Loucy (cell line): ENCODE results near the gene CSF3.
"Not testable (repeated sequence)": the region's sequence is repeated elsewhere in the genome, so short reads cannot be mapped to it uniquely, and the experiment has no call there.

Source experiments
- H2AFZ ChIP-seq: fragments of 200-600 bp; sonication (generic); 2 replicates; pipeline ENCODE4 v1.6.0; 2016; ENCODE audit warnings: antibody characterized with exemption, mild to moderate bottlenecking, low read length, moderate library complexity
- H3F3A ChIP-seq: fragments of 200-600 bp; 2 replicates; pipeline ENCODE4 v1.6.0; 2016; ENCODE audit warnings: antibody characterized with exemption, low read depth, mild to moderate bottlenecking
- H3K27me3 ChIP-seq: fragments of 200-600 bp; sonication (generic); 2 replicates; pipeline ENCODE4 v1.6.1; 2014; ENCODE audit warnings: low read length, mild to moderate bottlenecking; ENCODE audit not compliant: insufficient read depth, poor library complexity, severe bottlenecking
- H3K36me3 ChIP-seq: fragments of 200-600 bp; sonication (generic); 2 replicates; pipeline ENCODE4 v1.6.1; 2016; ENCODE audit warnings: low read length; ENCODE audit not compliant: insufficient read depth
- H3K4me1 ChIP-seq: fragments of 200-600 bp; sonication (generic); 2 replicates; pipeline ENCODE4 v1.5.1; 2014; ENCODE audit warnings: low read length, mild to moderate bottlenecking; ENCODE audit not compliant: insufficient read depth, poor library complexity, severe bottlenecking
- H3K4me2 ChIP-seq: fragments of 200-600 bp; sonication (generic); 2 replicates; pipeline ENCODE4 v1.6.0; 2014; ENCODE audit warnings: antibody characterized with exemption, low read length, low read depth, mild to moderate bottlenecking; ENCODE audit not compliant: poor library complexity, severe bottlenecking
- H3K4me3 ChIP-seq: fragments of 200-600 bp; sonication (generic); 2 replicates; pipeline ENCODE4 v1.5.1; 2014; ENCODE audit warnings: low read length, mild to moderate bottlenecking, mixed read lengths; ENCODE audit not compliant: poor library complexity, severe bottlenecking
- H3K79me2 ChIP-seq: fragments of 200-600 bp; sonication (generic); 2 replicates; pipeline ENCODE4 v1.6.1; 2014; ENCODE audit warnings: low read length; ENCODE audit not compliant: insufficient read depth
- H3K9ac ChIP-seq: fragments of 200-600 bp; sonication (generic); 2 replicates; pipeline ENCODE4 v1.6.0; 2014; ENCODE audit warnings: mild to moderate bottlenecking, low read depth, low read length, moderate library complexity; ENCODE audit not compliant: poor library complexity, severe bottlenecking
- H3K9me2 ChIP-seq: fragments of 200-600 bp; sonication (generic); replicated peaks from 2 replicates; pipeline ENCODE4 v1.6.1; 2016; ENCODE audit warnings: low read depth, low read length, mixed read lengths
- H3K9me3 ChIP-seq: fragments of 200-600 bp; sonication (generic); 2 replicates; pipeline ENCODE4 v1.6.1; 2014; ENCODE audit warnings: mild to moderate bottlenecking, antibody characterized with exemption, low read length, low read depth; ENCODE audit not compliant: insufficient read depth
- H4K20me1 ChIP-seq: fragments of 200-600 bp; sonication (generic); 2 replicates; pipeline ENCODE4 v1.6.0; 2014; ENCODE audit warnings: antibody characterized with exemption, low read length, mild to moderate bottlenecking; ENCODE audit not compliant: insufficient read depth, poor library complexity, severe bottlenecking
- EZH2phosphoT487 ChIP-seq: fragments of 200-600 bp; IDR thresholded peaks from 2 replicates; pipeline ENCODE4 v1.6.1; 2018; ENCODE audit warnings: antibody characterized with exemption, mild to moderate bottlenecking, moderate library complexity, borderline replicate concordance
- TF ChIP-seq, protein P1 (sequence below): fragments of 200-600 bp; sonication (generic); conservative IDR thresholded peaks from 2 replicates; pipeline ENCODE4 v1.5.1; 2014; ENCODE audit warnings: mild to moderate bottlenecking, antibody characterized with exemption, low read length

The CSF3 gene

GRCh38 chr17:40005520-40005919 is 9.7 kb upstream of the CSF3 start:
- Histone ChIP-seq H3K9ac (no peak overlapping the region), H3K9me2 (no peaks in the 10 kb centered on the region), H3K4me3 (no peak overlapping the region), H3K4me2 (no peak overlapping the region), H3F3A (no peaks in the 10 kb centered on the region), H3K79me2 (no peaks in the 10 kb centered on the region), H3K9me3 (no peaks in the 10 kb centered on the region), H3K4me1 (no peaks in the 10 kb centered on the region), H3K36me3 (no peaks in the 10 kb centered on the region), H3K27me3 (no peaks in the 10 kb centered on the region), H2AFZ (no peak overlapping the region), H4K20me1 (no peaks in the 10 kb centered on the region)
- TF ChIP-seq EZH2phosphoT487 = no peak
- TF ChIP-seq, protein P1, sequence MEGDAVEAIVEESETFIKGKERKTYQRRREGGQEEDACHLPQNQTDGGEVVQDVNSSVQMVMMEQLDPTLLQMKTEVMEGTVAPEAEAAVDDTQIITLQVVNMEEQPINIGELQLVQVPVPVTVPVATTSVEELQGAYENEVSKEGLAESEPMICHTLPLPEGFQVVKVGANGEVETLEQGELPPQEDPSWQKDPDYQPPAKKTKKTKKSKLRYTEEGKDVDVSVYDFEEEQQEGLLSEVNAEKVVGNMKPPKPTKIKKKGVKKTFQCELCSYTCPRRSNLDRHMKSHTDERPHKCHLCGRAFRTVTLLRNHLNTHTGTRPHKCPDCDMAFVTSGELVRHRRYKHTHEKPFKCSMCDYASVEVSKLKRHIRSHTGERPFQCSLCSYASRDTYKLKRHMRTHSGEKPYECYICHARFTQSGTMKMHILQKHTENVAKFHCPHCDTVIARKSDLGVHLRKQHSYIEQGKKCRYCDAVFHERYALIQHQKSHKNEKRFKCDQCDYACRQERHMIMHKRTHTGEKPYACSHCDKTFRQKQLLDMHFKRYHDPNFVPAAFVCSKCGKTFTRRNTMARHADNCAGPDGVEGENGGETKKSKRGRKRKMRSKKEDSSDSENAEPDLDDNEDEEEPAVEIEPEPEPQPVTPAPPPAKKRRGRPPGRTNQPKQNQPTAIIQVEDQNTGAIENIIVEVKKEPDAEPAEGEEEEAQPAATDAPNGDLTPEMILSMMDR = no peak

DNA sequence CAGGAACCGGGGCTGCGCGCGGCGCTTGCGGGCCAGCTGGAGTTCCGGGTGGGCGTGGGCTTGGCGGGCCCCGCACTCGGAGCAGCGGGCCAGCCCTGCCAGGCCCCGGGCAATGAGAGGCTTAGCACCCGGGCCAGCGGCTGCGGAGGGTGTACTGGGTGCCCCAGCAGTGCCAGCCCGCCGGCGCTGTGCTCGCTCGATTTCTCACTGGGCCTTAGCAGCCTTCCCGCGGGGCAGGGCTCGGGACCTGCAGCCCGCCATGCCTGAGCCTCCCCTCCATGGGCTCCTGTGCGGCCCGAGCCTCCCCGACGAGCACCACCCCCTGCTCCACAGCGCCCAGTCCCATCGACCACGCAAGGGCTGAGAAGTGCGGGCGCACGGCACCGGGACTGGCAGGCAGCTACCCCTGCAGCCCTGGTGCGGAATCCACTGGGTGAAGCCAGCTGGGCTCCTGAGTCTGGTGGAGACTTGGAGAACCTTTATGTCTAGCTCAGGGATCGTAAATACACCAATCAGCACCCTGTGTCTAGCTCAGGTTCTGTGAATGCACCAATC is 4.2 kb upstream of the CSF3 start:
- not testable (repeated sequence) for H3K4me3 ChIP-seq, H3K4me1 ChIP-seq, H3K36me3 ChIP-seq, H3K27me3 ChIP-seq, H3K9me2 ChIP-seq, H3K9ac ChIP-seq, H3K4me2 ChIP-seq, H3K79me2 ChIP-seq, H3F3A ChIP-seq, H2AFZ ChIP-seq, H3K9me3 ChIP-seq, H4K20me1 ChIP-seq

DNA sequence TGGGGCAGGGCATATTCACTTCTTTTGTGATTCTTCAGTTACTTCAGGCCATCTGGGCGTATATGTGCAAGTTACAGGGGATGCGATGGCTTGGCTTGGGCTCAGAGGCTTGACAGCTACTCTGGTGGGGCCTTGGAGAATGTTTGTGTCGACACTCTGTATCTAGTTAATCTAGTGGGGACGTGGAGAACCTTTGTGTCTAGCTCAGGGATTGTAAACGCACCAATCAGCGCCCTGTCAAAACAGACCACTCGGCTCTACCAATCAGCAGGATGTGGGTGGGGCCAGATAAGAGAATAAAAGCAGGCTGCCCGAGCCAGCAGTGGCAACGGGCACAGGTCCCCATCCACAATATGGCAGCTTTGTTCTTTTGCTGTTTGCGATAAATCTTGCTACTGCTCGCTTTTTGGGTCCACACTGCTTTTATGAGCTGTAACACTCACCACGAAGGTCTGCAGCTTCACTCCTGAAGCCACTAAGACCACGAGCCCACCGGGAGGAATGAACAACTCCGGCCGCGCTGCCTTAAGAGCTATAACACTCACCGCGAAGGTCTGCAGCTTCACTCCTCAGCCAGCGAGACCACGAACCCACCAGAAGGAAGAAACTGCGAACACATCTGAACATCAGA is 3.1 kb upstream of the CSF3 start:
- not testable (repeated sequence) for H3K4me3 ChIP-seq, H3K79me2 ChIP-seq, H3K9me3 ChIP-seq, H3K9me2 ChIP-seq, H3F3A ChIP-seq, H3K4me2 ChIP-seq, H4K20me1 ChIP-seq, H3K27me3 ChIP-seq, H2AFZ ChIP-seq, H3K9ac ChIP-seq, H3K36me3 ChIP-seq, H3K4me1 ChIP-seq

DNA sequence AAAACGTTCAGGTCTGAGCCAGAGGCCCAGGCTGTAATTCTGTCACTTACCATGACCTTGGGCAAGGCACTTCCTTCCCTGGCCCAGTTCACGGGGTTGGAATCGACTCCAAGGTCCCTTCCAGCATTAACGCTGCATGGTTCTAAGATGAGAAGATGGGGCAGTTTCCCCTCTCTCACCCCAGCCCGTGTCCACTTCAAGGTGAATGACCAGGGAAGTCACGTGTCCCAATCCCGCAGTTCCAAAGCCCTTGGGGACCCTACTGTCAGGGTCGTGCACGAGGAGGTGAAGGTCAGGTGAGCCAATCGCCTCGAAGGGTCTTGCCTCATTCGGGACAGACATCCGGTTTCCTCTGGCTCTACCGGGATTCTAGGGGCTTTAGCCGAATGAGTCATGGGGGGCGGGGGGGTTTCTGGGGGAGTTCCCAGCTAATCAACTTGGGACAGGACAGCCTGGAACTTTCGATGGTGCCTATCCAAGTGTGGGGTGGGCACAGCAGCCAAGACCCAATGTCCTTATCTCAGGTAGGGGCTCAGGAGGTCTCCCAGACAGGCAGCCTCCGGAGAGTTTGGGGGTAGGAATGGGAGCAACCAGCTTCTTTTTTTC is 762 bp upstream of the CSF3 start:
- no peak overlapping the region for H3K4me3 ChIP-seq
- H3K9me2 ChIP-seq = no peaks in the 10 kb centered on the region
- no peaks in the 10 kb centered on the region for H3F3A ChIP-seq
- H3K27me3 ChIP-seq = no peaks in the 10 kb centered on the region
- H3K4me1 ChIP-seq = no peaks in the 10 kb centered on the region
- no peaks in the 10 kb centered on the region for H3K9me3 ChIP-seq
- no peaks in the 10 kb centered on the region for H3K79me2 ChIP-seq
- H3K4me2 ChIP-seq = no peak overlapping the region
- no peaks in the 10 kb centered on the region for H4K20me1 ChIP-seq
- H2AFZ ChIP-seq = no peak overlapping the region
- no peak overlapping the region for H3K9ac ChIP-seq
- TF ChIP-seq, protein P1 = no peak
- TF ChIP-seq EZH2phosphoT487 = no peak
- no peaks in the 10 kb centered on the region for H3K36me3 ChIP-seq
